ENCODE data around the gene PPM1H.

- no peak for TF ChIP-seq EZH2 (IDR thresholded peaks at IDR 0.05)
- no peak for TF ChIP-seq POLR2AphosphoS5 (IDR thresholded peaks at IDR 0.05; ENCODE audit: borderline replicate concordance, low read depth, low read length)
These were observed 27.9 kb downstream of the PPM1H start for GRCh38 chr12:62907078-62907477.

Data from SK-N-MC (cell line).